ENCODE data around the gene PRIM2.
"Not testable (repeated sequence)": the region's sequence is repeated elsewhere in the genome, so short reads cannot be mapped to it uniquely, and the experiment has no call there.

PRIM2 gene

GRCh38 chr6:57368965-57369731 is 51.7 kb downstream of the PRIM2 start:
- H3K27ac ChIP-seq (ENCODE audit: low read depth, low read length); H3K4me1 ChIP-seq (ENCODE audit: insufficient read depth, low read length); H3K36me3 ChIP-seq (ENCODE audit: insufficient read depth, low read length); H3K4me3 ChIP-seq (ENCODE audit: low read depth in 1 of 2, low read length in 2 of 2); H3K9ac ChIP-seq (ENCODE audit: low read length); H3K27me3 ChIP-seq (ENCODE audit: control insufficient read depth in 1 of 2, insufficient read depth in 2 of 2, low read length in 2 of 2); H3K9me3 ChIP-seq (ENCODE audit: low read length): not testable (repeated sequence)

GRCh38 chr6:57371779-57372178 is 54.3 kb downstream of the PRIM2 start:
- not testable (repeated sequence) for H3K27ac ChIP-seq (ENCODE audit: low read depth, low read length); H3K4me3 ChIP-seq (ENCODE audit: low read depth in 1 of 2, low read length in 2 of 2); H3K9ac ChIP-seq (ENCODE audit: low read length); H3K9me3 ChIP-seq (ENCODE audit: low read length); H3K36me3 ChIP-seq (ENCODE audit: insufficient read depth, low read length); H3K4me1 ChIP-seq (ENCODE audit: insufficient read depth, low read length); H3K27me3 ChIP-seq (ENCODE audit: control insufficient read depth in 1 of 2, insufficient read depth in 2 of 2, low read length in 2 of 2)

- H3K9ac ChIP-seq (ENCODE audit: low read length); H3K27ac ChIP-seq (ENCODE audit: low read depth, low read length); H3K4me1 ChIP-seq (ENCODE audit: insufficient read depth, low read length): not testable (repeated sequence)
Observed at GRCh38 chr6:57374764-57375163, 57.3 kb downstream of the PRIM2 start.

GRCh38 chr6:57376083-57376482 is 58.7 kb downstream of the PRIM2 start:
- not testable (repeated sequence) for H3K9me3 ChIP-seq (ENCODE audit: low read length); H3K4me1 ChIP-seq (ENCODE audit: insufficient read depth, low read length); H3K27me3 ChIP-seq (ENCODE audit: control insufficient read depth in 1 of 2, insufficient read depth in 2 of 2, low read length in 2 of 2); H3K4me3 ChIP-seq (ENCODE audit: low read depth in 1 of 2, low read length in 2 of 2); H3K36me3 ChIP-seq (ENCODE audit: insufficient read depth, low read length); H3K9ac ChIP-seq (ENCODE audit: low read length); H3K27ac ChIP-seq (ENCODE audit: low read depth, low read length)

More at GRCh38 chr6:57374764-57375163, 57.3 kb downstream of the PRIM2 start:
- H3K27me3 ChIP-seq (ENCODE audit: control insufficient read depth in 1 of 2, insufficient read depth in 2 of 2, low read length in 2 of 2); H3K4me3 ChIP-seq (ENCODE audit: low read depth in 1 of 2, low read length in 2 of 2); H3K9me3 ChIP-seq (ENCODE audit: low read length); H3K36me3 ChIP-seq (ENCODE audit: insufficient read depth, low read length): not testable (repeated sequence)

GRCh38 chr6:57389038-57389592 is 71.7 kb downstream of the PRIM2 start:
- not testable (repeated sequence) for H3K4me3 ChIP-seq (ENCODE audit: low read depth in 1 of 2, low read length in 2 of 2); H3K4me1 ChIP-seq (ENCODE audit: insufficient read depth, low read length); H3K36me3 ChIP-seq (ENCODE audit: insufficient read depth, low read length); H3K27ac ChIP-seq (ENCODE audit: low read depth, low read length); H3K9me3 ChIP-seq (ENCODE audit: low read length); H3K9ac ChIP-seq (ENCODE audit: low read length); H3K27me3 ChIP-seq (ENCODE audit: control insufficient read depth in 1 of 2, insufficient read depth in 2 of 2, low read length in 2 of 2)

GRCh38 chr6:57390818-57391217 is 73.4 kb downstream of the PRIM2 start:
- not testable (repeated sequence) for H3K36me3 ChIP-seq (ENCODE audit: insufficient read depth, low read length); H3K4me1 ChIP-seq (ENCODE audit: insufficient read depth, low read length); H3K4me3 ChIP-seq (ENCODE audit: low read depth in 1 of 2, low read length in 2 of 2); H3K9me3 ChIP-seq (ENCODE audit: low read length); H3K9ac ChIP-seq (ENCODE audit: low read length); H3K27ac ChIP-seq (ENCODE audit: low read depth, low read length); H3K27me3 ChIP-seq (ENCODE audit: control insufficient read depth in 1 of 2, insufficient read depth in 2 of 2, low read length in 2 of 2)

GRCh38 chr6:57392047-57392446 is 74.6 kb downstream of the PRIM2 start:
- not testable (repeated sequence) for H3K9me3 ChIP-seq (ENCODE audit: low read length); H3K27ac ChIP-seq (ENCODE audit: low read depth, low read length); H3K4me3 ChIP-seq (ENCODE audit: low read depth in 1 of 2, low read length in 2 of 2); H3K27me3 ChIP-seq (ENCODE audit: control insufficient read depth in 1 of 2, insufficient read depth in 2 of 2, low read length in 2 of 2); H3K9ac ChIP-seq (ENCODE audit: low read length); H3K36me3 ChIP-seq (ENCODE audit: insufficient read depth, low read length); H3K4me1 ChIP-seq (ENCODE audit: insufficient read depth, low read length)

- not testable (repeated sequence) for H3K27ac ChIP-seq (ENCODE audit: low read depth, low read length); H3K36me3 ChIP-seq (ENCODE audit: insufficient read depth, low read length); H3K4me3 ChIP-seq (ENCODE audit: low read depth in 1 of 2, low read length in 2 of 2); H3K9ac ChIP-seq (ENCODE audit: low read length); H3K27me3 ChIP-seq (ENCODE audit: control insufficient read depth in 1 of 2, insufficient read depth in 2 of 2, low read length in 2 of 2); H3K9me3 ChIP-seq (ENCODE audit: low read length); H3K4me1 ChIP-seq (ENCODE audit: insufficient read depth, low read length)
Observed at GRCh38 chr6:57419341-57419740, 101.9 kb downstream of the PRIM2 start.

GRCh38 chr6:57421503-57421902 is 104.1 kb downstream of the PRIM2 start:
- Histone ChIP-seq H3K9me3 (ENCODE audit: low read length) (no peaks in the 10 kb centered on the region), H3K27ac (ENCODE audit: low read depth, low read length) (no peak overlapping the region), H3K27me3 (ENCODE audit: control insufficient read depth in 1 of 2, insufficient read depth in 2 of 2, low read length in 2 of 2) (no peaks in the 10 kb centered on the region), H3K4me1 (ENCODE audit: insufficient read depth, low read length) (no peaks in the 10 kb centered on the region), H3K4me3 (ENCODE audit: low read depth in 1 of 2, low read length in 2 of 2) (no peak overlapping the region), H3K9ac (ENCODE audit: low read length) (no peak overlapping the region), H3K36me3 (ENCODE audit: insufficient read depth, low read length) (no peaks in the 10 kb centered on the region)

GRCh38 chr6:57423468-57423867 is 106.0 kb downstream of the PRIM2 start:
- H3K36me3 ChIP-seq (ENCODE audit: insufficient read depth, low read length), result no peaks in the 10 kb centered on the region
- no peak overlapping the region for H3K4me3 ChIP-seq (ENCODE audit: low read depth in 1 of 2, low read length in 2 of 2)
- H3K9ac ChIP-seq (ENCODE audit: low read length), result no peak overlapping the region
- no peaks in the 10 kb centered on the region for H3K9me3 ChIP-seq (ENCODE audit: low read length)
- H3K27ac ChIP-seq (ENCODE audit: low read depth, low read length), result no peak overlapping the region
- no peaks in the 10 kb centered on the region for H3K4me1 ChIP-seq (ENCODE audit: insufficient read depth, low read length)
- H3K27me3 ChIP-seq (ENCODE audit: control insufficient read depth in 1 of 2, insufficient read depth in 2 of 2, low read length in 2 of 2), result no peaks in the 10 kb centered on the region

GRCh38 chr6:57431742-57432141 is 114.3 kb downstream of the PRIM2 start:
- not testable (repeated sequence) for H3K9ac ChIP-seq (ENCODE audit: low read length); H3K4me3 ChIP-seq (ENCODE audit: low read depth in 1 of 2, low read length in 2 of 2); H3K9me3 ChIP-seq (ENCODE audit: low read length); H3K4me1 ChIP-seq (ENCODE audit: insufficient read depth, low read length); H3K27me3 ChIP-seq (ENCODE audit: control insufficient read depth in 1 of 2, insufficient read depth in 2 of 2, low read length in 2 of 2); H3K36me3 ChIP-seq (ENCODE audit: insufficient read depth, low read length); H3K27ac ChIP-seq (ENCODE audit: low read depth, low read length)

GRCh38 chr6:57432157-57432556 is 114.7 kb downstream of the PRIM2 start:
- no peaks in the 10 kb centered on the region for H3K9me3 ChIP-seq (ENCODE audit: low read length)
- H3K36me3 ChIP-seq (ENCODE audit: insufficient read depth, low read length), result no peaks in the 10 kb centered on the region
- H3K4me3 ChIP-seq (ENCODE audit: low read depth in 1 of 2, low read length in 2 of 2), result no peak overlapping the region
- peaks cover 5% of the 10 kb centered on the region for H3K4me1 ChIP-seq (ENCODE audit: insufficient read depth, low read length)
- no peak overlapping the region for H3K9ac ChIP-seq (ENCODE audit: low read length)
- H3K27ac ChIP-seq (ENCODE audit: low read depth, low read length), result no peak overlapping the region
- no peaks in the 10 kb centered on the region for H3K27me3 ChIP-seq (ENCODE audit: control insufficient read depth in 1 of 2, insufficient read depth in 2 of 2, low read length in 2 of 2)

All from muscle layer of colon (tissue), 2 donors.